Measurements from ENCODE around the gene CLIP4. TPM values are rescaled to one million over a fixed set of nuclear protein-coding genes. Genes with fewer than 3 reads are reported as not detected.

Gene CLIP4
- total and polyA plus RNA-seq, 2 of the 13 experiments (the other 11 are each of a cell fraction or from before 2014, with no cell fraction given): 0.46 to 0.49 TPM

DNA sequence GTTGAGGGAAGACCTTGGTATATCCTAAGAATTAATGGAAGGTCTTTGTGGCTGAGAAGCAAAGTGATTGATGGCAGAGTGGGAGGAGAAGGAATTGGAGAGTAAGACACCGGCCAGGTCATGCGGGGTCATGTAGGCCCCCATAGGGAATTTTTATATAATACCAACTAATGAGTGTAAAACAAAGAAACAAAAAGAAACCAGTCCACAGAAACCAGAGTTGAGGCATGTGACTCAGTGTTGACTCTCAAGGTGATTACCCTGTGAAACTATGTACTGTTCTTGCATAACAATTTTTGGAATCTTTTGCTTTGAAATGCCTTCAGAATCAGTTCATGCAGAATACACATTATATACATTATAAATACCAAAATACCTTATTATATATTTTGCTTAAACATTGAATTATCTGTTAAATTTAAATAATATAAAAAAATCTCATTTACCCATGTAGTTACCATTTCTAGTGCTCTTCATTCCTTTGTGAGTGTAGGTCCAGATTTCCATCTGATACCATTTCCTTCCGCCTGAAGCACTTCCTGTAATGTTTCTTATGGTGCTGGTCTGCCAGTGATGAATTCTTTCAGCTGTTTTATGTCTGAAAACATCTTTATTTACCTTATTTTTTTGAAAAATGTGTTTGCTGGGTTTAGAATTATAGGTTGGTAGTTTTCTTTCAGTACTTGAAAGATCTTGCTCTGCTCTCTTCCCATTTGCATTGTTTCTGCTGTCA, 8.6 kb downstream of the CLIP4 start:
- H2AFZ ChIP-seq (ENCODE audit: low read length): no peak overlapping the region
- no peak overlapping the region for H3K9ac ChIP-seq (ENCODE audit: insufficient read depth, low read depth, low read length)
- intact Hi-C loops (cut with micrococcal nuclease; ENCODE audit: unreplicated experiment) (no loop called here), in situ Hi-C loops (cut with HindIII; ENCODE audit: extremely low pct_ligation_motif_present, low pct_unique_long_range_greater_than_20kb) (no loop called here)
- DNase-seq (ENCODE audit: low spot score): peak; percentile 76
- H4K20me1 ChIP-seq (ENCODE audit: insufficient read depth, low read length): no peaks in the 10 kb centered on the region
- ChIA-PET POLR2A (no interaction called here), CTCF (ENCODE audit: low intra/inter-chr PET ratio, low total read pairs) (no interaction called here)
- no peak overlapping the region for H3K27ac ChIP-seq (ENCODE audit: extremely low read length, insufficient read depth, low read length)
- no peak overlapping the region; the same call in 1 of the 2 replicates for H3K4me2 ChIP-seq (ENCODE audit: low read depth, low read length)
- 40% methylated on average over 3 of the region's 3 CpGs for WGBS (ENCODE audit: low lambda C conversion rate)
- H3K79me2 ChIP-seq (ENCODE audit: insufficient read depth, low read length): no peaks in the 10 kb centered on the region
- H3K27me3 ChIP-seq (ENCODE audit: control insufficient read depth in 1 of 2, insufficient read depth in 2 of 2, low read length in 2 of 2): no peaks in the 10 kb centered on the region
- no TSS peak for BruUV-seq (replicated peaks)
- ATAC-seq: peak; percentile 49; the same call in 2 of the 3 replicates
- no peak overlapping the region for H3K4me3 ChIP-seq (replicated peaks in 1 of 3; ENCODE audit: insufficient read depth in 1 of 3, low read depth in 2 of 3, low read length in 3 of 3)
- H3K36me3 ChIP-seq (replicated peaks in 1 of 2; ENCODE audit: control insufficient read depth in 1 of 2, insufficient read depth in 2 of 2, low read length in 2 of 2): no peaks in the 10 kb centered on the region
- FAIRE-seq: no peak
- peaks cover 7% of the 10 kb centered on the region for H3K4me1 ChIP-seq (ENCODE audit: insufficient read depth, low read length)
- H3K9me3 ChIP-seq (ENCODE audit: low read length): peaks cover 10% of the 10 kb centered on the region; the same call in 1 of the 2 replicates
- TF ChIP-seq, protein P1, sequence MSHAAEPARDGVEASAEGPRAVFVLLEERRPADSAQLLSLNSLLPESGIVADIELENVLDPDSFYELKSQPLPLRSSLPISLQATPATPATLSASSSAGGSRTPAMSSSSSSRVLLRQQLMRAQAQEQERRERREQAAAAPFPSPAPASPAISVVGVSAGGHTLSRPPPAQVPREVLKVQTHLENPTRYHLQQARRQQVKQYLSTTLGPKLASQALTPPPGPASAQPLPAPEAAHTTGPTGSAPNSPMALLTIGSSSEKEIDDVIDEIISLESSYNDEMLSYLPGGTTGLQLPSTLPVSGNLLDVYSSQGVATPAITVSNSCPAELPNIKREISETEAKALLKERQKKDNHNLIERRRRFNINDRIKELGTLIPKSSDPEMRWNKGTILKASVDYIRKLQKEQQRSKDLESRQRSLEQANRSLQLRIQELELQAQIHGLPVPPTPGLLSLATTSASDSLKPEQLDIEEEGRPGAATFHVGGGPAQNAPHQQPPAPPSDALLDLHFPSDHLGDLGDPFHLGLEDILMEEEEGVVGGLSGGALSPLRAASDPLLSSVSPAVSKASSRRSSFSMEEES (CRISPR knock-in tag; IDR thresholded peaks at IDR 0.05): peak; percentile 90
- TF ChIP-seq IRF2 (CRISPR knock-in tag; IDR thresholded peaks at IDR 0.05): no peak
- TF ChIP-seq, protein P2, sequence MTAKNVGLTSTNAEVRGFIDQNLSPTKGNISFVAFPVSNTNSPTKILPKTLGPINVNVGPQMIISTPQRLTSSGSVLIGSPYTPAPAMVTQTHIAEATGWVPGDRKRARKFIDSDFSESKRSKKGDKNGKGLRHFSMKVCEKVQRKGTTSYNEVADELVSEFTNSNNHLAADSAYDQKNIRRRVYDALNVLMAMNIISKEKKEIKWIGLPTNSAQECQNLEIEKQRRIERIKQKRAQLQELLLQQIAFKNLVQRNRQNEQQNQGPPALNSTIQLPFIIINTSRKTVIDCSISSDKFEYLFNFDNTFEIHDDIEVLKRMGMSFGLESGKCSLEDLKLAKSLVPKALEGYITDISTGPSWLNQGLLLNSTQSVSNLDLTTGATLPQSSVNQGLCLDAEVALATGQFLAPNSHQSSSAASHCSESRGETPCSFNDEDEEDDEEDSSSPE (CRISPR knock-in tag; IDR thresholded peaks at IDR 0.05): no peak
- TF ChIP-seq ISX (CRISPR knock-in tag; conservative IDR thresholded peaks at IDR 0.05): no peak
- no peak for TF ChIP-seq ZNF790 (CRISPR knock-in tag; IDR thresholded peaks at IDR 0.05; ENCODE audit: borderline replicate concordance)
- no peak for TF ChIP-seq TP53 (CRISPR knock-in tag; conservative IDR thresholded peaks at IDR 0.05)
- no peak for TF ChIP-seq XBP1 (CRISPR knock-in tag; IDR thresholded peaks at IDR 0.05)
- TF ChIP-seq ZNF337 (CRISPR knock-in tag; IDR thresholded peaks at IDR 0.05; ENCODE audit: borderline replicate concordance, low read depth): no peak
- TF ChIP-seq ZNF550 (CRISPR knock-in tag; IDR thresholded peaks at IDR 0.05; ENCODE audit: borderline replicate concordance): no peak
- no peak for TF ChIP-seq NFATC3 (CRISPR knock-in tag; IDR thresholded peaks at IDR 0.05)
- no peak for TF ChIP-seq ZNF205 (CRISPR knock-in tag; IDR thresholded peaks at IDR 0.05)
- no peak for TF ChIP-seq RBM22 (optimal IDR thresholded peaks at IDR 0.05; ENCODE audit: low read length)
- no peak for TF ChIP-seq ZNF552 (CRISPR knock-in tag; IDR thresholded peaks at IDR 0.05; ENCODE audit: borderline replicate concordance)
- no peak for TF ChIP-seq FOXP1 (IDR thresholded peaks at IDR 0.05)
- TF ChIP-seq FOXP1 (CRISPR knock-in tag; IDR thresholded peaks at IDR 0.05): peak; percentile 18; the same call in 1 of the 2 replicates
- no peak for TF ChIP-seq ZNF33A (CRISPR knock-in tag; IDR thresholded peaks at IDR 0.05; ENCODE audit: borderline replicate concordance)
- TF ChIP-seq BATF2 (CRISPR knock-in tag; IDR thresholded peaks at IDR 0.05): no peak
- TF ChIP-seq HNF1B (CRISPR knock-in tag; IDR thresholded peaks at IDR 0.05): no peak
- TF ChIP-seq ZNF264 (CRISPR knock-in tag; IDR thresholded peaks at IDR 0.05): no peak
- TF ChIP-seq HES4 (CRISPR knock-in tag; IDR thresholded peaks at IDR 0.05; ENCODE audit: borderline replicate concordance): no peak
- no peak; the same call in 1 of the 2 replicates for TF ChIP-seq LCORL (IDR thresholded peaks at IDR 0.05)
- TF ChIP-seq LCORL (CRISPR knock-in tag; IDR thresholded peaks at IDR 0.05): no peak
- peak; percentile 49; the same call in 1 of the 2 replicates for TF ChIP-seq BHLHE40 (IDR thresholded peaks at IDR 0.05; ENCODE audit: low read length)
